Stimulated activated CD4-positive, alpha-beta T cell treated with anti-CD3 and anti-CD28 coated beads, Interleukin-4, amount 100 ng/mL, for 1 hour (primary cell): ENCODE results near the gene VWC2.

Experiments
- DNase-seq: peaks from one replicate; pipeline ENCODE4 v3.0.0-alpha.2; 2020

VWC2 gene

GRCh38 chr7:49852619-49853462, 79.4 kb downstream of the VWC2 start:
- DNase-seq: no peak

GRCh38 chr7:49855281-49855980, 82.0 kb downstream of the VWC2 start:
- no peak for DNase-seq

GRCh38 chr7:49860293-49860692, 86.9 kb downstream of the VWC2 start:
- no peak for DNase-seq

- no peak for DNase-seq
These were observed 92.8 kb downstream of the VWC2 start for GRCh38 chr7:49866076-49866735.

- DNase-seq: no peak
These were observed 93.5 kb downstream of the VWC2 start for GRCh38 chr7:49866910-49867309.

GRCh38 chr7:49873420-49873819, 100.0 kb downstream of the VWC2 start:
- no peak for DNase-seq

GRCh38 chr7:49875336-49875735, 101.9 kb downstream of the VWC2 start:
- DNase-seq: no peak

GRCh38 chr7:49876202-49876601, 102.8 kb downstream of the VWC2 start:
- no peak for DNase-seq

GRCh38 chr7:49878089-49878488, 104.7 kb downstream of the VWC2 start:
- DNase-seq: no peak

- no peak for DNase-seq
These were observed 105.2 kb downstream of the VWC2 start for GRCh38 chr7:49878627-49879026.

GRCh38 chr7:49883933-49884332, 110.5 kb downstream of the VWC2 start:
- DNase-seq: no peak

- no peak for DNase-seq
These were observed 112.3 kb downstream of the VWC2 start for GRCh38 chr7:49885593-49886285.

- DNase-seq: no peak
These were observed 119.0 kb downstream of the VWC2 start for GRCh38 chr7:49892481-49892880.

GRCh38 chr7:49893131-49893530, 119.7 kb downstream of the VWC2 start:
- DNase-seq: no peak

- no peak for DNase-seq
These were observed 121.1 kb downstream of the VWC2 start for GRCh38 chr7:49894543-49894942.

- no peak for DNase-seq
These were observed 138.5 kb downstream of the VWC2 start for GRCh38 chr7:49911909-49912308.

- no peak for DNase-seq
These were observed 153.3 kb downstream of the VWC2 start for GRCh38 chr7:49926720-49927119.

GRCh38 chr7:49927631-49928030, 154.2 kb downstream of the VWC2 start:
- DNase-seq: no peak

- no peak for DNase-seq
These were observed 155.3 kb downstream of the VWC2 start for GRCh38 chr7:49928787-49929186.

GRCh38 chr7:49931627-49932026, 158.2 kb downstream of the VWC2 start:
- DNase-seq: no peak

- no peak for DNase-seq
These were observed 164.2 kb downstream of the VWC2 start for GRCh38 chr7:49937608-49938007.
